ENCODE data around the gene EPO. TPM values are rescaled to one million over a fixed set of nuclear protein-coding genes. Genes with fewer than 3 reads are reported as not detected.
A peak's percentile ranks its signal among the peaks of the same experiment; 100 is the strongest.
"Not testable (repeated sequence)": the region's sequence is repeated elsewhere in the genome, so short reads cannot be mapped to it uniquely, and the experiment has no call there.

Gene EPO
- total RNA-seq, 4 donors from 2014 or later, result 0.97 TPM; not detected in 3

- DNase-seq (ENCODE audit: low spot score in 2 of 2), result peak in 1 of 2 donors; percentile 86
- Histone ChIP-seq H3K27ac (peak within 1 kb of the TSS; percentile 91), H3K36me3 (peaks cover 2% of the 10 kb centered on the region), H3K27me3 (no peaks in the 10 kb centered on the region), H3K4me1 (peaks cover 40% of the 10 kb centered on the region), H3K9me3 (no peaks in the 10 kb centered on the region), H3K4me3 (peak within 1 kb of the TSS; percentile 96)
- TF ChIP-seq POLR2A (IDR thresholded peaks at IDR 0.05) (no peak), POLR2AphosphoS5 (IDR thresholded peaks at IDR 0.05) (no peak), EP300 (IDR thresholded peaks at IDR 0.05) (no peak), CTCF (IDR thresholded peaks at IDR 0.05) (no peak)
- 3% methylated on average over 10 of the region's 102 CpGs for WGBS
Measured at GRCh38 chr7:100694098-100694745, 26.0 kb upstream of the EPO start, which contains the start of gene GIGYF1. TSS of gene GIGYF1 (minus strand) at chr7:100694250. CDS start at chr7:100688238, 6,012 bp downstream.

GRCh38 chr7:100696123-100696521 lies 24.1 kb upstream of the EPO start:
- 79% methylated on average over 6 of the region's 6 CpGs for WGBS
- DNase-seq (ENCODE audit: low spot score in 2 of 2), result no peak
- H3K9me3 ChIP-seq, result no peaks in the 10 kb centered on the region

GRCh38 chr7:100699018-100699417 lies 21.2 kb upstream of the EPO start:
- no peaks in the 10 kb centered on the region for H3K9me3 ChIP-seq
- H3K4me1 ChIP-seq, result peaks cover 8% of the 10 kb centered on the region
- 76% methylated on average over 5 of the region's 6 CpGs for WGBS
- no peak overlapping the region for H3K4me3 ChIP-seq
- no peak for TF ChIP-seq CTCF (IDR thresholded peaks at IDR 0.05)
- no peaks in the 10 kb centered on the region for H3K36me3 ChIP-seq
- DNase-seq (ENCODE audit: low spot score in 2 of 2), result no peak
- no peak overlapping the region for H3K27ac ChIP-seq
- no peaks in the 10 kb centered on the region for H3K27me3 ChIP-seq

More at GRCh38 chr7:100696123-100696521, 24.1 kb upstream of the EPO start:
- TF ChIP-seq CTCF (IDR thresholded peaks at IDR 0.05) (no peak), POLR2AphosphoS5 (IDR thresholded peaks at IDR 0.05) (no peak), EP300 (IDR thresholded peaks at IDR 0.05) (no peak), POLR2A (IDR thresholded peaks at IDR 0.05) (no peak)
- Histone ChIP-seq H3K4me3 (no peak overlapping the region), H3K36me3 (no peaks in the 10 kb centered on the region), H3K4me1 (peaks cover 29% of the 10 kb centered on the region), H3K27me3 (no peaks in the 10 kb centered on the region), H3K27ac (no peak overlapping the region)

GRCh38 chr7:100701089-100701488 lies 19.2 kb upstream of the EPO start:
- not testable (repeated sequence) for H3K27me3 ChIP-seq; H3K4me1 ChIP-seq; H3K4me3 ChIP-seq; H3K36me3 ChIP-seq; DNase-seq (ENCODE audit: low spot score in 2 of 2); H3K9me3 ChIP-seq; H3K27ac ChIP-seq
- 91% methylated on average over 3 of the region's 3 CpGs for WGBS

- TF ChIP-seq EP300 (IDR thresholded peaks at IDR 0.05), result no peak
- peak; percentile 71 to 93 for TF ChIP-seq CTCF (IDR thresholded peaks at IDR 0.05)
- H3K27ac ChIP-seq, result peak overlapping the region; percentile 94
- DNase-seq (ENCODE audit: low spot score in 2 of 2), result peak in 1 of 2 donors; percentile 85
- H3K36me3 ChIP-seq, result no peaks in the 10 kb centered on the region
- no peaks in the 10 kb centered on the region for H3K27me3 ChIP-seq
- peak overlapping the region; percentile 69 for H3K4me3 ChIP-seq
- no CpG with 5 or more reads among the region's 25 CpGs for WGBS
- H3K4me1 ChIP-seq, result peaks cover 25% of the 10 kb centered on the region
- H3K9me3 ChIP-seq, result no peaks in the 10 kb centered on the region
Measured at GRCh38 chr7:100705320-100705752, 14.9 kb upstream of the EPO start.

Data from suprapubic skin (tissue), 4 donors.